Measurements from ENCODE around the gene RAB22A. TPM values are rescaled to one million over a fixed set of nuclear protein-coding genes. Genes with fewer than 3 reads are reported as not detected.
A peak's percentile ranks its signal among the peaks of the same experiment; 100 is the strongest.

Gene RAB22A
- total RNA-seq, 1 donor from 2014 or later, result 9.1 TPM

DNA sequence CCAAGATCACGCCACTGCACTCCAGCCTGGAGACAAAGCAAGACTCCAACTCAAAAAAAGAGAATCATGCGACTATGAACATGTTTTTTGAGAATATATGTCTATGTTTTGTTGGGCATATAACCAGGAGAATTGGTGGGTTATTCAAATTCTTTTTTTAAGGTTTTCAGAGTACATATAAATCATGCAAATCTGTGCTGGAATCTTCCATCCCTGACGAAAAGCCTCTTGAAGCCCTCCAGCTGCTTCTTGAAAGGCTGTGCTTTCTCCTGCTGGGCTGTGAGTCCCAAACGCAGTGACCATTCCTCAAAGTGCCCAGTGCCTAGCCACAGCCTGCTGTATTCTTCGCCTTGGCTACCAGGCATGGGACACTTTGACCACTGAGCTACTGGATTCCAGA lies 9.2 kb upstream of the RAB22A start:
- DNase-seq (ENCODE audit: low read depth in 2 of 2), result no peak

DNA sequence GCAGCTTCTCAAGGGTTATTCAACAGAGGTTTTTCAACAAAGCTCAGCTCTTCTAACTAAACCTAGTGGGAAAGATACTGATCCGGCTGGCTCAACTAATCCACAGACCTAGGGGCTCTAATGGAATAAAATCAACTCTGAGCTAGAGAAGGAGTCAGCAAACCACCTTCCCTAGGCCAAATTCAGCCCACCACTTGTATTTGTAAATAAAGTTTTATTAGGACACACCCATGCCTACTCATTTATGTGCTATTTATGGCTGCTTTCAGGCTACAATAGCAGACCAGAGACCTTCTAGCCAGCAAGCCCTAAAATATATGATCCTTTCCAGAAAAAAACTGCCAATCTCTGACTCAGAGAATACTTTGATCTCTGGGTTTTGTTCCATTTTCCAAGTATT lies 6.0 kb upstream of the RAB22A start:
- DNase-seq (ENCODE audit: low read depth in 2 of 2), result no peak

DNA sequence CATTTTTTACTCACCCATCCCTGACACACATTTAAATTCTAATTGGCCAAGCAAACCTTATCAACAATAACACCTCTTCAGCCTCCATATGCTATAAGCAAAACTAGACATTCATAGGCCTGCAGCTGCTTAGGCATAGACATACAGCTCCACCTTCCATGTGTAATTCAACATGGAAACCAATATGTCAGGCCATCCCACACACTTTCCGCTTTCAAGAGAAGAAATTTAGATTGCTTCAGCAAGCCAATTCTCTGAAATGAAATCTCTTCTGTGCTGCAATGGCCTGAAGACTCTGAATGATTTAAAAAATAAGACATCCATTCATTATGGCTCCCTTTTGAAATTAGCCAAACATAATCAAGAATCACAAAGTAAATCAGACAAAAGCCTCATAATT lies 4.5 kb upstream of the RAB22A start:
- DNase-seq (ENCODE audit: low read depth in 2 of 2), result no peak

DNA sequence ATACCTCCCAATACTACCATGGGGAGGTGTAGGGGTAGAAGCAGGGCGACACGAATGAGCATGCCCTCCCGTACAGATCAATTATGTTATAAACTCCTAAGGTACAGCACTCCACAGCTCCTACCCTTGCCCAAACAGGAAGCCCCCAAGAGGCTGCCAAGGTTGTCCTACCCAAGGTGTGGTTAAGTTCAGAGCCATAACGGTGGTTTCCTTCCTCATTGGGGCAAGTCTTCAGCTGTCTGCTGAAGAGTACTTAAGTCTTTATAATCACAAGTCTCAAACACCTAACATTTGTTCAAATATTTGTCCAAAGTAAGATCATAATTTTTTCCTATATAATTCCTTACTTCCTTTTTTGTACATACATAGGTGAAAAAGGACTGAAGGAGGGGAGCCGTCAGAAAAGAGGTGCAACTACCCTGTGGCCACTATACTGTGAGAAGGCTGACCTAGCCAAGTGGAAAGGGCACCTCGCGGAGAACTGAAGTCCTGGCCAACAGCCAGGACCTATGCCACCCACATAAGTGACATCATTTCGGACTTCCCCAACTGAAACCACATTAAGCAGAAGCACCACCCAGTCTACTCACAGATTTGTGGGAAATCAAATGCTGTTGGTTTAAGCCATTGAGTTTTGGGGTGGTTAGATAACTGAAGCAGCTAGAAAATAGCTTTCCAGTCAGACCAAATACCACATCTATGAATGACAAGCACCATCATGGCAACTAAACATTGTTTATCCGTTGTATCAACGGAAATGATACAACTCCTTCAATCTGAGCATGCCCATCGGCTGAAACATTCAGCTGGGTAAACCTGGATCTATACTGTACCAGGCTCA lies 2.9 kb upstream of the RAB22A start:
- peak; percentile 10 to 58 for DNase-seq (ENCODE audit: low read depth in 2 of 2)

DNA sequence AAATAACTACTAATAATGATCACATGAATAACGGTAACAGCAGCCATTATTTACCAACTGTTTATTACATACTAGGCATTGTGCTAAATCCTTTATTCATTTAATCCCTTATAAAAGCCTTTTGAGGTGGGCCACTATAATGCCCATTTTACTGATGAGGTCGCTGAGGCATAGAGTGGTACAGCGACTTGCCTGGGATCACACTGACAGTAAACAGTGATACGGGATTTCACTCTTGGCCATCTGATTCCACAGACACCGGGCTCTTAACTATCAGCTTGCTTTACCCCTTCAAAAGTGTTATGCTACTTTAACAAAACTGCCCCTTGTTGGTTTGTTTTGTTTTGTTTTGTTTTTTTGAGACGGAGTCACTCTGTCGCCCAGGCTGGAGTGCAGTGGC lies 2.2 kb upstream of the RAB22A start:
- DNase-seq (ENCODE audit: low read depth in 2 of 2), result no peak

DNA sequence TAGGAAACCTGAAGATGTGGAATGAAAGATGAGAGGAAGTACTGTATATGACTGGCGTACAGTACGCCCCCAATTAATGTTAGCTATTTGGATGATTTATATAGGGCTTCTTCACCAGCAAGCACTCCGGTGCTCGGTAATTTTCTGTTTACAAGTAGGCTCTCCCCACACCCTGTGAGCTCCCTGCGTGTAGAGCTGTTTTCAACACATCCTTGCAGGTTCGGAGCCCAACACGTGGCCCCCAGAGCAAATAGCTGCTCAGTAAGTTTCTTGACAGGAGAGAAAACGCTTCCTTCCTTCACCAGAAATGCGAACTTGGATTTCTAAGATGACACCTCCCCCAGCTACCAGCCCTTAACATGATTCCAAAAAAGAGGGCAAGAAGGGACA lies 1.2 kb upstream of the RAB22A start:
- no peak for DNase-seq (ENCODE audit: low read depth in 2 of 2)

DNA sequence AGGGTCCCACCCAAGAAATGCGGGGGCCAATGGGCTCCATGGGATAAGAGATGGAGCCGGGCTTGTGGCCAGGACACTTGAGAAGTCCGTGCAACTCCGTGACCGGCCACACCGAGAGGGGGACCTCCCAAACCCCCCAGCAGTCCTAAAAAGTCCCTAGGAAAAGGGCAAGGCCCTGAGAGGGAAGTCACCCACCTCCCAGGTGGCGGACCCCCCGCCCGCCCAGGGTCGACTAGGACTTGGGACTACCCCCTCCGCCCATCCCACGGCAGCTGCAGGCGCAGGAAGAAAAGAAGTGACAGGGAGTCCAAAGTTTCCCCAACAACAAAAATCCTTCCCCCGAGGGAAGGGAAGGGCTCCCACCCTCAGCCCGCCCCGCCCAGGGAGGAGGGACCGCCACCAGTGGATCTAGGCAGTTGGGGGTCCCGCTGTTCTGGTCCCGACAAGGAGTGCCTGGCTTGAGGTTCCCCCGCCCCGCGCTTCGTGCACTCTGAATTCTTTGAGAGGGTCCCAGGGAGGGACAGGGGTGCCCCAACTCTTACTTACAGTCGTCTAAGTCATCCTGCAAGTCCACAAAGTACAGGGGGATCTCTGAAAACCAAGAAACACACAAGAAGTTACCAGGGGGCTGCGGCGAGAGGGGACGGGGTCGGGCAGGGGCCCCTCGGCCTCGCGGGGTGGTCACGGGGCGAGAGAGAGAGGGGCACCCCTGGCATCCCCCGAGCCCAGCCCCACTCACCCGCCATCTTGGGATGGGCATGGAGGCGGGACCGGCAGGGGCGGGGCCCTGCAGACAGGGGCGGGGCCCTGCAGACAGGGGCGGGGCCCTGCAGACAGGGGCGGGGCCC lies 611 bp upstream of the RAB22A start:
- DNase-seq (ENCODE audit: low read depth in 2 of 2), result peak; percentile 11 to 28

DNA sequence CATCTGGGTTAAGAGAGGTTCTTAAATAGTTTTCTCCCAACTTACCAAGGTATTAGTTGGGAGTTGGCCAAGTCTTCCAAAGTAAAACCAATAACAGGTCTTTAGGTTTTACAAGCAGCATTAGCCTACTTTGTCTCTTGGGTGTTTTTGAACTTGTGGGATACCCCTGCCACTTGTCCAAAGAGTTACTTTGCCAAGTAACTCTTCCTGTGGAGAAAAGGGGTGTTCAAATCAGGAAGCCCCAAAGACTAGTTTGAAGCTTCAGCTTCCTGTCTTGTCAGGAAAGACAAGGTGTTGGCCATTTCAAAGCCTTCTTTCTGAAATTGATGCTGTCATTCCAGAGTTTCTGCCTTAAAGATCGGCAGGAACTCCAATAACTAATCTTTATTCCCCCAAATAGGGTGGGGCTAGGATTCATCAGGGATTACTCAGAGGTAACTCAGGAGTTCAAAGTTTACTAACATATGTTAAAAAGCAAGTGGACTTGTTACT lies 822 bp downstream of the RAB22A start:
- DNase-seq (ENCODE audit: low read depth in 2 of 2), result peak in 1 of 2 donors; percentile 18

DNA sequence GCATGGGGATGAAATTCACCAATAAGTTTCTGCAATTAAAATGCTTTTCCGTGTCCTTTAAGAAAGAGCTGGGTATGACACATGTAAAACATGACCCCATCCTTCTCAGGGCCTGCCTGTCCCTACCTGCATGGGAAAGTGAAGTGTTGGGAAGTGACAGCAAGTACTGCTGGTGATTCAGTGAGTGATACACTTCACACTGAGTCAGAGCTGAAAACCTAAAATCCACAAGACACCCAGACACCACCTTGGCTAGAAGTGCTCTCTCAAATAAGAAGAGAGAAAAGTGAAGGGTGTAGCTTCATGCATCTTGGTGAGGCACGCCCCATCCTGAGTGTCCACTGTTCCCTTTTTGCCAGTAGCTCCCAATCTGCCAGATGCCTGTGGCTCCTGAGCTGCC lies 3.3 kb downstream of the RAB22A start:
- DNase-seq (ENCODE audit: low read depth in 2 of 2), result no peak

DNA sequence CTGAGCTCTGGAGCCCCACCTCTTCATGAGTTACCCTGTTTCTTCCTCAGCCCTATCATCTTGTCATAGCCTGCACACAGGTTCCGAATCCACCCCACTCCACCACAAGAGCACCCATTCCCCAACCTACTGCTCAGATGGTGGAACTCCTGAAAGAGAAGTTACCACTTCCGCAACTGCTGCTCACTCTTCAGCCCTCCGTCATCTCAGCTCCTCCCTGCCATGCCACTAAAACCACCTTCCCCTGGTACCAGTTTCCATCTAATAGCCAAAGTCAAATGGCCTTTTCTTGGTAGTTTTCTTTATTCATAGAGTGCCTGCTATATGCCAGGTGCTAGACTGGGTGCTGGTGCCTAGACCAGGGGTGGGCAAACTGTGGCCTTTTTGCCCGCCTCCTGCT lies 3.9 kb downstream of the RAB22A start:
- DNase-seq (ENCODE audit: low read depth in 2 of 2), result no peak

DNA sequence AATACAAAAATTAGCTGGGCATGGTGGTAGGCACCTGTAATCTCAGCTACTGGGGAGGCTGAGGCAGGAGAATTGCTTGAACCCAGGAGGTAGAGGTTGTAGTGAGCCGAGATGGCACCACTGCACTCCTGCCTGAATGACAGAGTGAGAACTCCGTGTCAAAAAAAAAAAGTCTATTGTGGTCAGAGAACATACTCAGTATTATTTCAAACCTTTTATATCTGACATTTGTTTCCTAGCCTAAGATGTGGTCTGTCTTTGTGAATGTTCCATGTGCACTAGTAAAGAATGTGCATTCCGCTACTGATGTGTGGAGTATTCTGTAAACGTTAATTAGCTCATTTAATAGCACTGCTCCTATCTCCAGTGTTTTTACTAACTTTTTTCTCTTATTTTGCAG lies 11.7 kb downstream of the RAB22A start:
- DNase-seq (ENCODE audit: low read depth in 2 of 2), result no peak

DNA sequence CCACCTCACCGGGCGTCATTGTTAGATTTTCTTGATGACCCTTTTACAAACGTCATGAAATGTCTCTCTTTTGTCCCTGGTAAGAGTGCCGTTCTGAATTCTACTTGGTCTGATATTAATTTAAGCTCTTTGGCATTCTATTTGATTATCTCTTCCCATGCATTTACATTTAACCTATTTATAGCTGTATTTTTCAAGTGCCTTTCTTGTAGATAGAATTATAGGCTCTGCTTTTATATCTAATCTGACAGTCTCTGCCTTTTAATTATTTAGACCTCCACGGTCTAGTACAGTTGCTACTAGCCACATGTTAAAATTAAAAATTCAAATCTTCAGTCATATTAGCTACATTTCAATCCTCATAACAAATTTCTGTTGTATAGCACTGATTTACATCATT lies 12.6 kb downstream of the RAB22A start:
- no peak for DNase-seq (ENCODE audit: low read depth in 2 of 2)

DNA sequence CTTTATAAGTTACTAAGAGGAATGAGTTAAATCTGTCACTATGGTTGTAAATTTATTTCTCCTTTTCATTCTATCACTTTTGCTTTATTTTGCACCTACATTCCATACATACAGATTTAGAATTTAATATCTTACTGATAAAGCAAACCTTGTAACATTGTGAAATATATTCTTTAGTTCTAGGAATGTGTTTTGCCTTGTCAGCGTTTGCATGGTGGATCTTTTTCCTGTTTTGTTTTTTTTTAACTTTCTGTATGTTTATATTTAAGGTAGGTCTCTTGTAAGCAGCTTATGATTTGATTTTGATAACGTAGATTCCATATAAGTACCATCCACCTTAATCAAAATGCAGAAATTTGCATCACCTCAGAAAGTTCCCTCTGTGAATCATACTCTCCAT lies 16.4 kb downstream of the RAB22A start:
- DNase-seq (ENCODE audit: low read depth in 2 of 2), result no peak

DNA sequence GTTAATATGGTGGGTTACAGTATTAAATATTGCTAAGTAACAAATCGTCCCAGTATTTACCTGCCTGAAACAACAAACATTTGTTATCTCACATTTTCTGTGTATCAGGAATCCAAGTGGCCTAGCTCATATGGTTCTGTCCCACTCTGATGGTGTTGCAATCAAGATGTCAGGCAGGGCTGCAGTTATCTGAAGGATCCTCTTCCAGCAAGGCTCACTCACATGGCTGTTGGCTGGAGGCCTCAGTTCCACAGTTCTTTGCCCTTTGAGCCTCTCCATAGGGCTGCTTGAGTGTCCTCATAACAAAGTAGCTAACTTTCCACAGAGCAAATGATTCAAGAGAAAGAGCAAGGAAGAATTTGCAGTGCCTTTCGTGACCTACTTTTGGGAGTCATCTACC lies 17.7 kb downstream of the RAB22A start:
- DNase-seq (ENCODE audit: low read depth in 2 of 2), result no peak

DNA sequence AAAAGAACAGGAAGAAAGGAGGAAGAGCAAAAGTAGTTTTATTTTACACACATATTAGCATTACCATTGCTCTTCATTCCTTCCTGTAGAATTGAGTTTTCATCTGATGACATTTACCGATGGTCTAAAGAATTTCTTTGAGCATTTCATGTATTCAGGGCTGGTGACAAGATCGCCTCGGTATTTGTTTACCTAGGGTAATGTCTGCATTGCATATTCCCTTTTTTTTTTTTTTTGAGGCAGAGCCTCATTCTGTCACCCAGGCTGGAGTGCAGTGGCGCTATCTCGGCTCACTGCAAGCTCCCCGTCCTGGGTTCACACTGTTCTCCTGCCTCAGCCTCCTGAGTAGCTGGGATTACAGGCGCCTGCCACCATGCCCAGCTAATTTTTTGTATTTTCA lies 19.3 kb downstream of the RAB22A start:
- no peak for DNase-seq (ENCODE audit: low read depth in 2 of 2)

DNA sequence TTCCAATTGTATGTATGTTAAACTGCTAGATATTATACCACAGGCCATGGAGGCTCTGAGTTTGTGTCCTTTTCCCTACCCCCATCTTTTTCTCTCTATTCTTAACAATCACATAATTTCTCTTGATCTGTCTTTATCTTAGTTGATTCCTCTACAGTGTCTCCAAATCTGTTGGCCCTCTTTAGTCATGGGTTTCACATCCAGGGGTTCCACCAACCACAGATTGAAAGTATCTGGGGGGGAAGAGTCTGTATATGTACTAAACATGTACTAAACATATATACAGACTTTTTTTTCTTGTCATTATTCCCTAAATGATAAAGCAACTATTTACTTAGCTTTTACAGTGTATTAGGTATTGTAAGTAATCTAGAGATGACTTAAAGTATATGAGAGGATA lies 20.2 kb downstream of the RAB22A start:
- DNase-seq (ENCODE audit: low read depth in 2 of 2), result no peak

DNA sequence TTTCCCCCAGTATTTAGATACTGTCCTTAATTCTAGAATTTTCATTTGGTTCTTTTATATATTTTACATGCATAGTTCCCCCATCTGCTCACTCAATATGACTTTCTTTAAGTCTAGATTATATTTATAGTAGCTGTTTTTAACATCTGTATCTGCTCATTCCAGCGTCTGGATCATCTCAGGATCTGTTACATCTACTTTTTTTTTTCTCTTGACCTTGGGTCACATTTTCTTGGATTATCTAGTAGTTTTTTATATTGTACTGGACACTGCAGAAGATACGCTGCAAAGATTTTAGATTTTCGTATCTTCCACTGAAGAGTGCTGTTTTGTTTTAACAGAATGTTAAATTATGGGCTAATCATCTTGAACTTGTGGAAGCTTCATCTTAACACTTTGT lies 20.7 kb downstream of the RAB22A start:
- no peak for DNase-seq (ENCODE audit: low read depth in 2 of 2)

DNA sequence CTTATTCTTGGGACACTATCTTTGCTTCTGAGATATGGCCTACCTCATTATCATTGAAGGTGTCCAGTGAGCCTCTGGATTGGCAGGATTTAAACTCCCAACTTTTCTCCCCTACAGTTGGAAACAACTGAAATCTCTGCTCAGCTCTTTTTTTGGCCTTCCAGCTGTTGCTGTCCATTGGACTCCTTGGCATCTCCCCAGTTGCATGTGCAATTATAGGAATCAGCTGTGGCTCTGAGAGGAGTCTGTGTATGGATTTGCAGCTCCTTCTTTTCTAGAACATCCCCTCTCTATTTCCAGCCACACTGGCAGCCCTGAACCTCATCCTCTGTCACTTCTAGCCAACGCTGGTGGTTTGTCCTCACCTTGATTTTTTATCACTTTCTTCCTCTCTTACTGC lies 21.2 kb downstream of the RAB22A start:
- no peak for DNase-seq (ENCODE audit: low read depth in 2 of 2)

DNA sequence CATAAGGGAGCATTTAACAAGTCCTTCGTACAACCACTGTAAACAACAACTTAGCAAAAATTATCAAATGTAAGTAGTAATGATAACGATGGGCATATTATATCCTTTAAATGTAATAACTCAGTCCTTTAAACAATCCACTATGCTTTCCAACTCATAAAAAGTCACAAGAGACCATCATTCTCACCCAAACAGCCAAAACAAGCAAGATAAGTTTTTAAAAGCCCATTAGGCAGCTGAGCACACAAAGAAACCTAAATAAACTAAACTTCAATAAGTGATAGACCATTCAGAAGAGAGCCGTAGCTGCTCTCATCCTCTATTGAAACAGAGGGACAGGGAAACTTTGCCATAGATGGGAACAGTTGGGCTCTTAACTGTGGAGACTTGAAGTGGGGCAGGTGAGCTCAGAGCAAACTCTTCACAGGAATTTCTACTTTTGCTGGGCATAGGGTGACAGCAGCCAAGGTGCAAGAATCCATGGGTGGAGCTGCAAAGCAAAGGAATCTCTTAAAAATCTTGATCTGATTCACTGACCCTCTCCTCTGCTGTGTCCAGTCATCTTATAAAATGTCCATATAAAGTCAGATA lies 22.5 kb downstream of the RAB22A start:
- DNase-seq (ENCODE audit: low read depth in 2 of 2), result no peak

DNA sequence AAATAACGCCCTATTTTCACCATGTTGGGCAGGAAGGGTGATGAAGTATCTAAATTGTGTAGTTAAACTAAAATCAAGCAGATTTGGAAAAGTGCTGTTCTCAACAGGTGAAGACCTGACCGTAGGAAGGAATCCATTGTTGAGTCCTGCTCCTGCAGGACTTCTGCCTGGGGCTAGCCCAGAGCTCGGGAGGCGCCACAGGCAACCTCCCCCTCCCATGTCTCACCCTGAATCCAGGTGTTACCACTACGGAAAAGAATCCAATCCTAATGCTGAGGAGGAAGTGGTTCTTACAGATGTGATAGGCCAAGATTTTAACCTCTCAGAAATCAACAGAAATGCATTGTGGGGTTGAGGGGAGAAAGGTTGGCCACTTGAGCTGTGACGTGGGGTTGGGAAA lies 30.2 kb downstream of the RAB22A start:
- no peak for DNase-seq (ENCODE audit: low read depth in 2 of 2)

DNA sequence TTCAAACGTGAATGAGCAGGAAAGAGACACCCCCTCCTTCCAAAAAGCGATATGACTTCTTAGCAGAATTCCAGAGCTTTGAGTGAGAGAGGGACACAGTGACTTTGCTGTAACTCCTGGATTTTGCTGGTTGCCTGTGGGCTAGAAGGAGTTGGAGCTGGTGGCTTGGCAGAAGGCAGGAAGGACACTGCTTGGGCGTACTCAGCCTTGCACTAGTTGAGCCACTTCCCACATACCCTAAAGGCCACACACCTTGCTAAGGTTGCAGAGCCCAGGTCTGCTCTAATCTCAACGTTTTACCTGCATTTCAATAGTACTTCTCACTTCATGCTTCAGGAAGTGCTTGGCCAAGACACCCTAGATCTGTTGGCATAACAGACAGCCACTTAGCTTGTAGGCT lies 30.6 kb downstream of the RAB22A start:
- no peak for DNase-seq (ENCODE audit: low read depth in 2 of 2)

DNA sequence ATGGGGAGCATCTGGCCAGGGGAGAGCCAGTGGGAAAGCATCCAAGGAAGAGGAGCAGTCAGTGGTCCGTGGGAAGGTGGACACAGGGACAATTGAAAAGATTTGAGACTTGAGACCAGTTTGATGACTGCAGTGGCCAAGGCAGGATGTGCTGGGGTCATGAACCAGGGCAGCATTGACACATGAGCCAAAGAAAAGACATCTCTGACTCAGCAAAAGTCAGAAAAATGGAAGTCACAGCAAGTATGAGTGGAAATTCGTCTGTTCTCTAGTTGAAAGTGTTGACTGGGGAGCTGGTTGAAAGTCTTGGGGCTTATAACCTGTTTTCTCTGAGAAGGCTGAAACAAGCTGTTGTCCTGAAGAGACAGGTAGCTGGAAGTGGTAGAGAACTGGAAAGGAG lies 31.3 kb downstream of the RAB22A start:
- DNase-seq (ENCODE audit: low read depth in 2 of 2), result peak in 1 of 2 donors; percentile 24
